HepG2 (cell line): ENCODE measurements around the gene ANKRD11. TPM values are rescaled to one million over a fixed set of nuclear protein-coding genes. Genes with fewer than 3 reads are reported as not detected.
A peak's percentile ranks its signal among the peaks of the same experiment; 100 is the strongest.

Experiments
- CEBPB ChIP-seq: IDR thresholded peaks from 2 replicates; pipeline ENCODE4 v1.6.1; 2011; ENCODE audit warnings: low read depth, low read length, improper control_type of control experiment, borderline replicate concordance
- FOSL2 ChIP-seq: sonication (generic); formaldehyde crosslinking; IDR thresholded peaks from 2 replicates; pipeline ENCODE4 v1.4.0; 2020; ENCODE audit warnings: missing genetic modification reagents
- HDAC2 ChIP-seq: sonication (generic); formaldehyde crosslinking; IDR thresholded peaks from 2 replicates; pipeline ENCODE4 v1.4.0; 2020; ENCODE audit warnings: missing genetic modification reagents
- HMG20A ChIP-seq: IDR thresholded peaks from 2 replicates; pipeline ENCODE4 v1.6.1; 2016; ENCODE audit warnings: borderline replicate concordance
- ISL2 ChIP-seq: sonication (generic); formaldehyde crosslinking; IDR thresholded peaks from 2 replicates; pipeline ENCODE4 v1.5.0; 2020; ENCODE audit warnings: missing genetic modification reagents
- KDM6A ChIP-seq: IDR thresholded peaks from 2 replicates; pipeline ENCODE4 v1.6.1; 2016; ENCODE audit warnings: low read depth
- NFYC ChIP-seq: IDR thresholded peaks from 2 replicates; pipeline ENCODE4 v1.6.1; 2016; ENCODE audit warnings: missing genetic modification reagents, missing compliant biosample characterization
- PRMT3 ChIP-seq: sonication (generic); formaldehyde crosslinking; IDR thresholded peaks from 2 replicates; pipeline ENCODE4 v1.8.1; 2022; ENCODE audit warnings: low read depth, mild to moderate bottlenecking, moderate library complexity, missing genetic modification reagents, borderline replicate concordance
- RELA ChIP-seq: sonication (generic); formaldehyde crosslinking; IDR thresholded peaks from 2 replicates; pipeline ENCODE4 v1.4.0; 2020; ENCODE audit warnings: missing genetic modification reagents
- SALL1 ChIP-seq: sonication (generic); formaldehyde crosslinking; IDR thresholded peaks from 2 replicates; pipeline ENCODE4 v1.8.0; 2022; ENCODE audit warnings: mild to moderate bottlenecking, missing genetic modification reagents
- SIN3B ChIP-seq: fragments of 150-350 bp; IDR thresholded peaks from 2 replicates; pipeline ENCODE4 v1.6.1; 2014; ENCODE audit warnings: low read length
- STAG1 ChIP-seq: sonication (generic); formaldehyde crosslinking; IDR thresholded peaks from 2 replicates; pipeline ENCODE4 v1.4.0; 2020; ENCODE audit warnings: missing genetic modification reagents
- ZBTB43 ChIP-seq: sonication (generic); formaldehyde crosslinking; conservative IDR thresholded peaks from 2 replicates; pipeline ENCODE4 v1.4.0; 2020; ENCODE audit warnings: missing genetic modification reagents
- ZNF253 ChIP-seq: sonication (generic); formaldehyde crosslinking; IDR thresholded peaks from 2 replicates; pipeline ENCODE4 v1.8.0; 2022; ENCODE audit warnings: mild to moderate bottlenecking, missing genetic modification reagents, borderline replicate concordance
- ZNF362 ChIP-seq: sonication (generic); formaldehyde crosslinking; IDR thresholded peaks from 2 replicates; pipeline ENCODE4 v1.4.0; 2020; ENCODE audit warnings: missing genetic modification reagents, mild to moderate bottlenecking, borderline replicate concordance
- ZNF891 ChIP-seq: sonication (generic); formaldehyde crosslinking; IDR thresholded peaks from 2 replicates; pipeline ENCODE4 v1.5.0; 2020; ENCODE audit warnings: mild to moderate bottlenecking, missing genetic modification reagents
- polyA plus RNA-seq, 8 experiments: library from polyadenylated mRNA; depleted of rRNA in 3 of 8; stranded (reverse) in 7 of 8; unstranded in 1 of 8; fragments of >200 nt; fragmentation: Illumina TruSeq in 4 of 8; extraction: Trizol in 4 of 8; gene quantifications; 2 replicates each; pipeline versions ENCODE4 v1.2.1 to v1.2.3, GENCODE V29; 2011 to 2016; ENCODE audit warnings: low read depth in 4 of 8, missing spikeins in 1 of 8, mixed read lengths in 1 of 8; ENCODE audit not compliant: insufficient read depth in 1 of 8
- total RNA-seq, 5 experiments: library from RNA; depleted of rRNA; stranded (reverse); fragments of >200 nt; fragmentation: Illumina TruSeq; extraction: Trizol; gene quantifications; 2 replicates each; pipeline ENCODE4 v1.2.3, GENCODE V29; 2016; ENCODE audit warnings: low read depth in 1 of 5
- TF ChIP-seq, protein P1 (sequence below): sonication (generic); formaldehyde crosslinking; IDR thresholded peaks from 2 replicates; pipeline ENCODE4 v1.8.0; 2022; ENCODE audit warnings: mild to moderate bottlenecking, missing genetic modification reagents; ENCODE audit not compliant: insufficient replicate concordance
- TF ChIP-seq, protein P2 (sequence below): sonication (generic); formaldehyde crosslinking; IDR thresholded peaks from 2 replicates; pipeline ENCODE4 v1.5.0; 2020; ENCODE audit warnings: missing genetic modification reagents
- TF ChIP-seq, protein P3 (sequence below): IDR thresholded peaks from 2 replicates; pipeline ENCODE4 v1.4.0; 2020; ENCODE audit warnings: mild to moderate bottlenecking, missing genetic modification reagents
- TF ChIP-seq, protein P4 (sequence below): sonication (generic); formaldehyde crosslinking; IDR thresholded peaks from 2 replicates; pipeline ENCODE4 v1.8.0; 2022; ENCODE audit warnings: mild to moderate bottlenecking, missing genetic modification reagents, moderate library complexity

Gene ANKRD11
- total and polyA plus RNA-seq, 2 of the 13 experiments (the other 11 are each of a cell fraction or from before 2014, with no cell fraction given) = 21.4 to 38.4 TPM

DNA sequence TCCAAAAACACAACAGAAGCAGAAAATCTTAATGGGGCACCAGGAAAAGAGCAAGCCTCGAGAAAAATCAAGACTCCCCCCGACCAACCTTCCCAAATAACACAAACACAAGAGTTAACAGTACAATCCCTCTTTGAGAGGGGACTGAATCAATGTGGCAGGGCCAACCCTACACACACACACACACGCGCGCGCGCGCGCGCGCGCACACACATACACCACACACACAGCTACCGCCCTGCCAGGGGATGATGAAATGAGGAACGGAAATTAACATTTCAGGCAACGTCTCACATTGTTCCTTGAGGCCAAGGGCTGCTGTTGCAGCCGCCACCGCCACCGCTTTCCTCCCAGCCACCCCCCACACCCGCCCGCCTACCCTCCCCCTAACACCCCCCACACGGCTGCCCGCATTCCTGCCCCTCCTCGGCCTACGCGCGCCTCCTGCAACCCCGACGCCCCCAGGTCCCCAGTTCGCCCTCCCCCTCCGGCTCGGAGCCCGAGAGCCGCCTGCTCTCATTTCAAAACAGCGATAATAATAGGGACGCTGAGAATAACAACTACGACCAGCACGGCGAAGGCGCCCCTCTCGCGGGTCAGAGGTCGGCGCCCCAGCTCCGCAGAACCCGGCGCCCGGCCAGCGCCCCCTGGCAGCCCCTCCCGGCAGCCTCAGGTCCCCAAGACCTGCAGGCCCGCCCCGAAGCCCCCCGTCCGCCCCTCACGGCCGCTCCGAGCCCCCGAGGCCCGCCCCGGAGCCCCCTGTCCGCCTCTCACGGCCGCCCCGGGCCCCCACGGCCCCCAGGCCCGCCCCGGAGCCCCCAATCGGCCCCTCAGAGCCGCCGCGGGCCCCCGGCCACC lies 1.1 kb downstream of the ANKRD11 start (continued):
- no peak for TF ChIP-seq HDAC2 (CRISPR knock-in tag)
- TF ChIP-seq PRMT3 (CRISPR knock-in tag) = no peak
- TF ChIP-seq CEBPB = peak; percentile 68; the same call in 1 of the 2 replicates
- TF ChIP-seq HMG20A = no peak
- no peak for TF ChIP-seq KDM6A (CRISPR knock-in tag)
- TF ChIP-seq, protein P1, sequence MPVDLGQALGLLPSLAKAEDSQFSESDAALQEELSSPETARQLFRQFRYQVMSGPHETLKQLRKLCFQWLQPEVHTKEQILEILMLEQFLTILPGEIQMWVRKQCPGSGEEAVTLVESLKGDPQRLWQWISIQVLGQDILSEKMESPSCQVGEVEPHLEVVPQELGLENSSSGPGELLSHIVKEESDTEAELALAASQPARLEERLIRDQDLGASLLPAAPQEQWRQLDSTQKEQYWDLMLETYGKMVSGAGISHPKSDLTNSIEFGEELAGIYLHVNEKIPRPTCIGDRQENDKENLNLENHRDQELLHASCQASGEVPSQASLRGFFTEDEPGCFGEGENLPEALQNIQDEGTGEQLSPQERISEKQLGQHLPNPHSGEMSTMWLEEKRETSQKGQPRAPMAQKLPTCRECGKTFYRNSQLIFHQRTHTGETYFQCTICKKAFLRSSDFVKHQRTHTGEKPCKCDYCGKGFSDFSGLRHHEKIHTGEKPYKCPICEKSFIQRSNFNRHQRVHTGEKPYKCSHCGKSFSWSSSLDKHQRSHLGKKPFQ (CRISPR knock-in tag) = peak; percentile 52
- peak; percentile 56 for TF ChIP-seq SALL1 (CRISPR knock-in tag)
- TF ChIP-seq, protein P2, sequence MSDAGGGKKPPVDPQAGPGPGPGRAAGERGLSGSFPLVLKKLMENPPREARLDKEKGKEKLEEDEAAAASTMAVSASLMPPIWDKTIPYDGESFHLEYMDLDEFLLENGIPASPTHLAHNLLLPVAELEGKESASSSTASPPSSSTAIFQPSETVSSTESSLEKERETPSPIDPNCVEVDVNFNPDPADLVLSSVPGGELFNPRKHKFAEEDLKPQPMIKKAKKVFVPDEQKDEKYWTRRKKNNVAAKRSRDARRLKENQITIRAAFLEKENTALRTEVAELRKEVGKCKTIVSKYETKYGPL (CRISPR knock-in tag) = no peak
- TF ChIP-seq ZNF253 (CRISPR knock-in tag) = no peak
- TF ChIP-seq ZBTB43 = peak; percentile 17; the same call in 1 of the 2 replicates
- no peak for TF ChIP-seq RELA
- TF ChIP-seq ISL2 (CRISPR knock-in tag) = 0 out of 2 replicates have a peak, but pooled peaks have one; percentile 14
- TF ChIP-seq SIN3B = no peak
- TF ChIP-seq, protein P3, sequence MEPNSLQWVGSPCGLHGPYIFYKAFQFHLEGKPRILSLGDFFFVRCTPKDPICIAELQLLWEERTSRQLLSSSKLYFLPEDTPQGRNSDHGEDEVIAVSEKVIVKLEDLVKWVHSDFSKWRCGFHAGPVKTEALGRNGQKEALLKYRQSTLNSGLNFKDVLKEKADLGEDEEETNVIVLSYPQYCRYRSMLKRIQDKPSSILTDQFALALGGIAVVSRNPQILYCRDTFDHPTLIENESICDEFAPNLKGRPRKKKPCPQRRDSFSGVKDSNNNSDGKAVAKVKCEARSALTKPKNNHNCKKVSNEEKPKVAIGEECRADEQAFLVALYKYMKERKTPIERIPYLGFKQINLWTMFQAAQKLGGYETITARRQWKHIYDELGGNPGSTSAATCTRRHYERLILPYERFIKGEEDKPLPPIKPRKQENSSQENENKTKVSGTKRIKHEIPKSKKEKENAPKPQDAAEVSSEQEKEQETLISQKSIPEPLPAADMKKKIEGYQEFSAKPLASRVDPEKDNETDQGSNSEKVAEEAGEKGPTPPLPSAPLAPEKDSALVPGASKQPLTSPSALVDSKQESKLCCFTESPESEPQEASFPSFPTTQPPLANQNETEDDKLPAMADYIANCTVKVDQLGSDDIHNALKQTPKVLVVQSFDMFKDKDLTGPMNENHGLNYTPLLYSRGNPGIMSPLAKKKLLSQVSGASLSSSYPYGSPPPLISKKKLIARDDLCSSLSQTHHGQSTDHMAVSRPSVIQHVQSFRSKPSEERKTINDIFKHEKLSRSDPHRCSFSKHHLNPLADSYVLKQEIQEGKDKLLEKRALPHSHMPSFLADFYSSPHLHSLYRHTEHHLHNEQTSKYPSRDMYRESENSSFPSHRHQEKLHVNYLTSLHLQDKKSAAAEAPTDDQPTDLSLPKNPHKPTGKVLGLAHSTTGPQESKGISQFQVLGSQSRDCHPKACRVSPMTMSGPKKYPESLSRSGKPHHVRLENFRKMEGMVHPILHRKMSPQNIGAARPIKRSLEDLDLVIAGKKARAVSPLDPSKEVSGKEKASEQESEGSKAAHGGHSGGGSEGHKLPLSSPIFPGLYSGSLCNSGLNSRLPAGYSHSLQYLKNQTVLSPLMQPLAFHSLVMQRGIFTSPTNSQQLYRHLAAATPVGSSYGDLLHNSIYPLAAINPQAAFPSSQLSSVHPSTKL (CRISPR knock-in tag) = peak; percentile 25
- peak; percentile 36 for TF ChIP-seq STAG1 (CRISPR knock-in tag)
- TF ChIP-seq, protein P4, sequence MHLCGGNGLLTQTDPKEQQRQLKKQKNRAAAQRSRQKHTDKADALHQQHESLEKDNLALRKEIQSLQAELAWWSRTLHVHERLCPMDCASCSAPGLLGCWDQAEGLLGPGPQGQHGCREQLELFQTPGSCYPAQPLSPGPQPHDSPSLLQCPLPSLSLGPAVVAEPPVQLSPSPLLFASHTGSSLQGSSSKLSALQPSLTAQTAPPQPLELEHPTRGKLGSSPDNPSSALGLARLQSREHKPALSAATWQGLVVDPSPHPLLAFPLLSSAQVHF (CRISPR knock-in tag) = no peak
- TF ChIP-seq ZNF891 (CRISPR knock-in tag) = 0 out of 2 replicates have a peak, but pooled peaks have one; percentile 26
- peak; percentile 41 for TF ChIP-seq FOSL2 (CRISPR knock-in tag)
- peak; percentile 22; the same call in 1 of the 2 replicates for TF ChIP-seq ZNF362 (CRISPR knock-in tag)
- no peak; the same call in 1 of the 2 replicates for TF ChIP-seq NFYC (CRISPR knock-in tag)
